Hepatocyte (in vitro differentiated cells): ENCODE data around the gene MOB1A. TPM values are rescaled to one million over a fixed set of nuclear protein-coding genes. Genes with fewer than 3 reads are reported as not detected.
A peak's percentile ranks its signal among the peaks of the same experiment; 100 is the strongest.

Experiments
- DNase-seq: peaks from one replicate; pipeline ENCODE4 v3.0.0-alpha.2; 2016; ENCODE audit warnings: low spot score
- H2AFZ ChIP-seq: fragments of 200-600 bp; sonication (generic); 2 replicates; pipeline ENCODE4 v1.6.0; 2016; ENCODE audit warnings: antibody characterized with exemption, mild to moderate bottlenecking
- H3K27ac ChIP-seq: fragments of 200-600 bp; sonication (generic); 2 replicates; pipeline ENCODE4 v1.5.1; 2016; ENCODE audit warnings: mild to moderate bottlenecking
- H3K27me3 ChIP-seq: fragments of 200-600 bp; sonication (generic); 2 replicates; pipeline ENCODE4 v1.6.1; 2016
- H3K36me3 ChIP-seq: fragments of 200-600 bp; sonication (generic); replicated peaks from 2 replicates; pipeline ENCODE4 v1.5.1; 2016; ENCODE audit warnings: low read depth; ENCODE audit not compliant: insufficient read depth
- H3K4me1 ChIP-seq: fragments of 200-600 bp; sonication (generic); 2 replicates; pipeline ENCODE4 v1.5.1; 2016; ENCODE audit warnings: mild to moderate bottlenecking, moderate library complexity; ENCODE audit not compliant: insufficient read depth
- H3K4me2 ChIP-seq: fragments of 200-600 bp; sonication (generic); 2 replicates; pipeline ENCODE4 v1.6.0; 2016
- H3K4me3 ChIP-seq: fragments of 200-600 bp; sonication (generic); 2 replicates; pipeline ENCODE4 v1.5.1; 2016; ENCODE audit warnings: mild to moderate bottlenecking
- H3K79me2 ChIP-seq: fragments of 200-600 bp; sonication (generic); 2 replicates; pipeline ENCODE4 v1.6.0; 2017; ENCODE audit warnings: mild to moderate bottlenecking
- H3K9me2 ChIP-seq: fragments of 200-600 bp; sonication (generic); replicated peaks from 2 replicates; pipeline ENCODE4 v1.6.0; 2017; ENCODE audit warnings: mild to moderate bottlenecking; ENCODE audit not compliant: insufficient read depth
- H3K9me3 ChIP-seq: fragments of 200-600 bp; sonication (generic); 2 replicates; pipeline ENCODE4 v1.5.1; 2016; ENCODE audit warnings: low read depth, mild to moderate bottlenecking
- H4K20me1 ChIP-seq: fragments of 200-600 bp; sonication (generic); 2 replicates; pipeline ENCODE4 v1.6.0; 2016; ENCODE audit warnings: mild to moderate bottlenecking; ENCODE audit not compliant: insufficient read depth, poor library complexity, severe bottlenecking
- EZH2 ChIP-seq: fragments of 200-600 bp; sonication (generic); IDR thresholded peaks from 2 replicates; pipeline ENCODE4 v1.6.1; 2016; ENCODE audit warnings: antibody characterized with exemption, mild to moderate bottlenecking, borderline replicate concordance
- EZH2phosphoT487 ChIP-seq: fragments of 200-600 bp; sonication (generic); IDR thresholded peaks from one replicate; pipeline ENCODE4 v1.6.1; 2018; ENCODE audit warnings: antibody characterized with exemption, mild to moderate bottlenecking, low read depth, moderate library complexity; ENCODE audit not compliant: unreplicated experiment, severe bottlenecking
- WGBS: methylation state at CpG from one replicate; pipeline ENCODE4 v1.1.6; 2016; ENCODE audit warnings: low lambda C conversion rate; ENCODE audit errors: missing lambda C conversion rate; 5-methylcytosine and 5-hydroxymethylcytosine counted together
- polyA plus RNA-seq: library from polyadenylated mRNA; unstranded; fragments of >200 nt; fragmentation: Nextera tagmentation; extraction: Ambion mirVana; gene quantifications from 2 replicates; pipeline ENCODE4 v1.2.1, GENCODE V29; 2016
- total RNA-seq: library from RNA; depleted of rRNA; stranded (reverse); fragments of >200 nt; gene quantifications from 2 replicates; pipeline ENCODE4 v1.2.3, GENCODE V29; 2014
- TF ChIP-seq, protein P1 (sequence below): fragments of 200-600 bp; sonication (generic); IDR thresholded peaks from 2 replicates; pipeline ENCODE4 v1.5.1; 2016; ENCODE audit warnings: antibody characterized with exemption, mild to moderate bottlenecking; ENCODE audit not compliant: poor library complexity

The MOB1A gene
- total RNA-seq (100 and 118 TPM in 2 replicates), polyA plus RNA-seq (43.3 and 47.2 TPM in 2 replicates)

DNA sequence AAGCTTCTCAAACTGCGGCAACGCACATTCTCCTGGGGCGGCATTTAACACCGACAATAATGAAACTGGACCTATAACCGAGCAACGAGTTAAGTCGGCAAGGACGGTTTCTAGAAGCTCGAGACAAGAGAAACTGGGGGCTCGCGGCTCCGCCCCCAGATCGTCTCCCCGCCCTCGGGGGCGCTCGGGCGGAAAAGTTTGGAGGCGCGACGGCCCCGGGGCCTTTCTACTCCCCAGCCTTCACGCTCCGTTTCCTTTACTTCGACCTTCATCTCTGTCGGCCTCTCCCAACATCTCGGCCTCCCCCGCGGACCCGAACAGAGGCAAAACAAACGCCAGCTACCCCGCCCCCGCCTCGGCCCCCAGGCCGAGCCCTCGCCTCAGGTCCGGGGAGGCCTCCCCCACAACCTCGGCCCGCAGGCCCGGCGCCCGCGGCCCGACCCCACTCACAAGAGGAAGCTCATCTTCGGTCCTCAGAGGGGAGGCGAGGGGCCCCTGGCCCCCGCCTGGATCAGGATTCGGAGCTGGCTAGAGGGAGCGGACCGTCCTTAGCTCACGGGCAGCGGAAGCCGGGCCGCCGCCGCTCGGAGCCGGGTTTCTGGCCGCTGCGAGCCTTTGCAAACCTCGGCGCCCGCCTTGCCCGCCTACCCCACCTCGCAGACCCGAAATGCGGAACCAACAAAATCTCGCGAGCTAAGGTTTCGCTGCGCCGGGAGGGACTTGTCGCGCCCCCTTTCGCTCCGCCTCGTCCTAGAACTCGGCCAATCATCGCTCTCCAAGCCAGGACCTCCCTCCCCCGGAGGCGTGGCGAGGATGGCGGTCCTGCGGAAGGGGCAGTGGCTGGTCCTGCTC is at the start of gene MOB1A:
TSS of gene MOB1A (minus strand) at position 669 of the 852 bp plus-strand sequence. CDS start at position 464, 205 bp downstream.
- under 1% methylated on average over 62 of the region's 84 CpGs for WGBS

GRCh38 chr2:74227646-74228045 is 49.0 kb upstream of the MOB1A start:
- no peak for TF ChIP-seq EZH2phosphoT487
- Histone ChIP-seq H4K20me1 (no peaks in the 10 kb centered on the region), H3K27ac (no peak overlapping the region), H3K9me2 (no peaks in the 10 kb centered on the region), H3K4me3 (no peak overlapping the region), H3K36me3 (no peaks in the 10 kb centered on the region), H3K79me2 (no peaks in the 10 kb centered on the region), H3K4me1 (no peaks in the 10 kb centered on the region), H3K9me3 (no peaks in the 10 kb centered on the region), H2AFZ (no peak overlapping the region), H3K27me3 (no peaks in the 10 kb centered on the region), H3K4me2 (no peak overlapping the region)
- DNase-seq: no peak
- 82% methylated on average over 5 of the region's 5 CpGs for WGBS

More for the DNA sequence above, at the start of gene MOB1A:
- H3K79me2 ChIP-seq: peaks cover 47% of the 10 kb centered on the region
- H3K27me3 ChIP-seq: no peaks in the 10 kb centered on the region
- peak within 1 kb of the TSS; percentile 72 for H2AFZ ChIP-seq
- H3K9me2 ChIP-seq: no peaks in the 10 kb centered on the region
- no peaks in the 10 kb centered on the region for H3K36me3 ChIP-seq
- peak within 1 kb of the TSS; percentile 79 for H3K4me2 ChIP-seq
- peak within 1 kb of the TSS; percentile 92 for H3K27ac ChIP-seq
- TF ChIP-seq EZH2phosphoT487: no peak
- TF ChIP-seq, protein P1, sequence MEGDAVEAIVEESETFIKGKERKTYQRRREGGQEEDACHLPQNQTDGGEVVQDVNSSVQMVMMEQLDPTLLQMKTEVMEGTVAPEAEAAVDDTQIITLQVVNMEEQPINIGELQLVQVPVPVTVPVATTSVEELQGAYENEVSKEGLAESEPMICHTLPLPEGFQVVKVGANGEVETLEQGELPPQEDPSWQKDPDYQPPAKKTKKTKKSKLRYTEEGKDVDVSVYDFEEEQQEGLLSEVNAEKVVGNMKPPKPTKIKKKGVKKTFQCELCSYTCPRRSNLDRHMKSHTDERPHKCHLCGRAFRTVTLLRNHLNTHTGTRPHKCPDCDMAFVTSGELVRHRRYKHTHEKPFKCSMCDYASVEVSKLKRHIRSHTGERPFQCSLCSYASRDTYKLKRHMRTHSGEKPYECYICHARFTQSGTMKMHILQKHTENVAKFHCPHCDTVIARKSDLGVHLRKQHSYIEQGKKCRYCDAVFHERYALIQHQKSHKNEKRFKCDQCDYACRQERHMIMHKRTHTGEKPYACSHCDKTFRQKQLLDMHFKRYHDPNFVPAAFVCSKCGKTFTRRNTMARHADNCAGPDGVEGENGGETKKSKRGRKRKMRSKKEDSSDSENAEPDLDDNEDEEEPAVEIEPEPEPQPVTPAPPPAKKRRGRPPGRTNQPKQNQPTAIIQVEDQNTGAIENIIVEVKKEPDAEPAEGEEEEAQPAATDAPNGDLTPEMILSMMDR: no peak
- TF ChIP-seq EZH2: no peak
- H4K20me1 ChIP-seq: peaks cover 41% of the 10 kb centered on the region
- H3K9me3 ChIP-seq: no peaks in the 10 kb centered on the region
- peaks cover 7% of the 10 kb centered on the region for H3K4me1 ChIP-seq
- DNase-seq: peak; percentile 99
- peak within 1 kb of the TSS; percentile 48 for H3K4me3 ChIP-seq

DNA sequence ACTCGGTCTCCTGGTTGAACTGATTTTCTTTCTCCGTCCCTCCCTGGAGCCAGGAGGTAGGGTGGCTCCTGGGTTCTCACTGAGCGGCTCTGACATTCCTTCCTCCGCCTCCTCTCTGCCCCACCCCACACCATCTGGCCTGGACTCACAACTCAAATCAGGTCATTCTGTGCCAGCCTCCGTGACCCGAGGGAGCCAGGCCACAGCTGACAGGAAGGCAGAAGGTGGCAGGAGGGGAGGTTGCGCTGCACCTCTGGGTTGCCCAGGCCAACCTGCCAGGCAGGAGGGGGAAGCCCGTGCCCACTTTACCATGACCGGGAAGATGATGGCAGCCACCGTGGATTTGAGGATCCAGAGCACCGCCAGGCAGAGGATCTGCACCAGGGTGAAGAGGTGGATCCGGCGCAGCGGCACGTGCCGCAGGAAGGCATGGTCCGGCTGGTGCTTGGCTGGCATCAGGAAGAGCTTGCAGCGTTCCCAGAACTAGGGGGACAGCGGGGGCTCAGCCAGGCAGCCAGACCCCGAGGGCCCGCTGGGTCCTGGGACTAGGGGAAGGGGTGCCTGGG is 48.1 kb upstream of the MOB1A start:
- no peak overlapping the region for H2AFZ ChIP-seq
- no peaks in the 10 kb centered on the region for H3K4me1 ChIP-seq
- H3K9me3 ChIP-seq: no peaks in the 10 kb centered on the region
- no peak overlapping the region for H3K4me2 ChIP-seq
- H3K27me3 ChIP-seq: no peaks in the 10 kb centered on the region
- no peak overlapping the region for H3K4me3 ChIP-seq
- H3K36me3 ChIP-seq: no peaks in the 10 kb centered on the region
- H3K27ac ChIP-seq: no peak overlapping the region
- TF ChIP-seq EZH2phosphoT487 (no peak), EZH2 (no peak)
- TF ChIP-seq, protein P1: no peak
- 92% methylated on average over 18 of the region's 21 CpGs for WGBS
- no peaks in the 10 kb centered on the region for H4K20me1 ChIP-seq
- no peaks in the 10 kb centered on the region for H3K79me2 ChIP-seq
- no peak for DNase-seq
- no peaks in the 10 kb centered on the region for H3K9me2 ChIP-seq
